Spleen (tissue), 11 donors: ENCODE measurements around the gene USB1. TPM values are rescaled to one million over a fixed set of nuclear protein-coding genes. Genes with fewer than 3 reads are reported as not detected.

Source experiments
- DNase-seq: peaks from one replicate; pipeline ENCODE4 v3.0.0-alpha.2; 2020
- H3K27ac ChIP-seq, 8 donors: fragments of 200-600 bp; sonication (generic) in 7 of 8; 1 replicate in 4 of 8; 2 replicates in 4 of 8; pipeline versions ENCODE4 v1.5.0 to v1.8.0; 2016 to 2021; ENCODE audit warnings: inconsistent platforms in 4 of 8, mild to moderate bottlenecking in 4 of 8, moderate library complexity in 1 of 8
- H3K27me3 ChIP-seq, 7 donors: fragments of 200-600 bp; sonication (generic) in 6 of 7; replicated peaks in 1 of 7; 1 replicate in 4 of 7; 2 replicates in 3 of 7; pipeline versions ENCODE4 v1.5.0 to v1.8.0; 2016 to 2021; ENCODE audit warnings: inconsistent platforms in 3 of 7, mild to moderate bottlenecking in 1 of 7
- H3K36me3 ChIP-seq, 6 donors: fragments of 200-600 bp; sonication (generic) in 5 of 6; 1 replicate in 4 of 6; 2 replicates in 2 of 6; pipeline versions ENCODE4 v1.5.0 to v1.8.0; 2016 to 2021; ENCODE audit warnings: inconsistent platforms in 2 of 6
- H3K4me1 ChIP-seq, 6 donors: fragments of 200-600 bp; sonication (generic) in 5 of 6; 1 replicate in 3 of 6; 2 replicates in 3 of 6; pipeline versions ENCODE4 v1.5.0 to v1.8.0; 2016 to 2021; ENCODE audit warnings: inconsistent platforms in 3 of 6
- H3K4me3 ChIP-seq, 8 donors: fragments of 200-600 bp; sonication (generic) in 7 of 8; 1 replicate in 4 of 8; 2 replicates in 4 of 8; pipeline versions ENCODE4 v1.5.0 to v1.8.0; 2016 to 2021; ENCODE audit warnings: inconsistent platforms in 4 of 8, mild to moderate bottlenecking in 4 of 8, moderate library complexity in 2 of 8
- H3K9me3 ChIP-seq, 8 donors: fragments of 200-600 bp; sonication (generic) in 7 of 8; 1 replicate in 4 of 8; 2 replicates in 4 of 8; pipeline versions ENCODE4 v1.5.0 to v1.8.0; 2016 to 2021; ENCODE audit warnings: inconsistent platforms in 4 of 8
- POLR2A ChIP-seq, 3 donors: fragments of 450-650 bp; IDR thresholded peaks; one replicate each; pipeline ENCODE4 v1.5.1; 2017; ENCODE audit warnings: antibody characterized with exemption in 3 of 3, mild to moderate bottlenecking in 1 of 3
- POLR2AphosphoS5 ChIP-seq, 3 donors: sonication (generic); formaldehyde crosslinking; IDR thresholded peaks; one replicate each; pipeline ENCODE4 v1.5.1; 2017; ENCODE audit warnings: antibody characterized with exemption in 3 of 3
- WGBS, 5 donors: extraction: QIAGEN DNeasy Blood & Tissue Kit in 3 of 5; methylation state at CpG; one replicate each; pipeline versions ENCODE4 v1.1.5 to v1.1.7; 2013 to 2018; 5-methylcytosine and 5-hydroxymethylcytosine counted together
- intact Hi-C: fragments of 100-400 bp; cut with DNase I; formaldehyde crosslinking; loops from one replicate; pipeline ENCODE4 v1.15.0; 2023; ENCODE audit warnings: low total_unique reads
- polyA plus RNA-seq, 3 donors: library from polyadenylated mRNA; stranded (reverse); fragments of 200-250 nt; gene quantifications; one replicate each; pipeline ENCODE4 v1.2.1, GENCODE V29; 2013
- total RNA-seq, 7 donors: library from RNA; depleted of rRNA in 3 of 7; stranded (reverse); fragments of >200 nt in 3 of 7; fragmentation: NEBNext Ultra II Directional in 4 of 7; extraction: Animal tissue kit (Norgen Biotek cat#: 25700) in 4 of 7; gene quantifications; one replicate each; pipeline versions ENCODE4 v1.1.0 to v1.2.1, GENCODE V29; 2016 to 2021
- TF ChIP-seq, protein P1 (sequence below), 11 experiments: fragments of 200-600 bp in 7 of 11; fragments of 450-650 bp in 4 of 11; sonication (generic) in 4 of 11; IDR thresholded peaks in 8 of 11; conservative IDR thresholded peaks in 3 of 11; 1 replicate in 7 of 11; 2 replicates in 4 of 11; pipeline versions ENCODE4 v1.4.0 to v1.8.0; 2016 to 2021; ENCODE audit warnings: antibody characterized with exemption in 11 of 11, inconsistent platforms in 4 of 11, mild to moderate bottlenecking in 1 of 11
- donor health status: healthy with polysubstance abuse.
- donor health status: DM: no; HTN: no; CAD: no; lungs with moderate emphysema.
- donor health status: DM: no; HTN: no; CAD: no.
- donor health status: Bipolar disorder and iron deficiency.
- donor health status: healthy.
- donor health status: DM: no; HTN: no; CAD: no.
- donor health status: DM: yes; HTN: yes; CAD: no.

The USB1 gene
- total and polyA plus RNA-seq, 10 donors = 17.7 to 78.4 (median 46.9) TPM

DNA sequence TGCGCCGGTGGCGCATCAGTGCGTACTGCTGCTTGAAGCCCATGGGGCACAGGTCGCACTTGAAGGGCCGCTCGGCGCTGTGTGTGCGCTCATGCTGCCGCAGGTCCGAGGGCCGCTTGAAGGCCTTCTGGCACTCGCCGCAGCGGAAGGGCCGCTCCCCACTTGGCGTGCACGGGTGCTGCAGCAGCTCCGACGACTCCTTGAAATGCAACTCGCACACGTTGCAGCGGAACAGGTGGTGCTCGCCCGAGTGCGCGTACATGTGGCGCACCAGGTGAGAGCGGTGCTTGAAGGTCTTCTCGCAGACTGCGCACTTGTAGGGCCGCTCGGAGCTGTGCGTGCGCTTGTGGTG is 4.1 kb upstream of the USB1 start:
- H3K4me3 ChIP-seq = peak overlapping the region in 1 of 8 donors; percentile 88
- peak; percentile 82 for DNase-seq
- intact Hi-C loops = no loop called here
- 96 to 100% (median 97%) methylated on average over 19 to 35 of the region's 35 CpGs for WGBS, 5 donors
- peaks cover 21 to 87% (median 69%) of the 10 kb centered on the region in 6 donors for H3K4me1 ChIP-seq
- no peaks in the 10 kb centered on the region for H3K9me3 ChIP-seq
- H3K27me3 ChIP-seq = no peaks in the 10 kb centered on the region
- TF ChIP-seq, protein P1, sequence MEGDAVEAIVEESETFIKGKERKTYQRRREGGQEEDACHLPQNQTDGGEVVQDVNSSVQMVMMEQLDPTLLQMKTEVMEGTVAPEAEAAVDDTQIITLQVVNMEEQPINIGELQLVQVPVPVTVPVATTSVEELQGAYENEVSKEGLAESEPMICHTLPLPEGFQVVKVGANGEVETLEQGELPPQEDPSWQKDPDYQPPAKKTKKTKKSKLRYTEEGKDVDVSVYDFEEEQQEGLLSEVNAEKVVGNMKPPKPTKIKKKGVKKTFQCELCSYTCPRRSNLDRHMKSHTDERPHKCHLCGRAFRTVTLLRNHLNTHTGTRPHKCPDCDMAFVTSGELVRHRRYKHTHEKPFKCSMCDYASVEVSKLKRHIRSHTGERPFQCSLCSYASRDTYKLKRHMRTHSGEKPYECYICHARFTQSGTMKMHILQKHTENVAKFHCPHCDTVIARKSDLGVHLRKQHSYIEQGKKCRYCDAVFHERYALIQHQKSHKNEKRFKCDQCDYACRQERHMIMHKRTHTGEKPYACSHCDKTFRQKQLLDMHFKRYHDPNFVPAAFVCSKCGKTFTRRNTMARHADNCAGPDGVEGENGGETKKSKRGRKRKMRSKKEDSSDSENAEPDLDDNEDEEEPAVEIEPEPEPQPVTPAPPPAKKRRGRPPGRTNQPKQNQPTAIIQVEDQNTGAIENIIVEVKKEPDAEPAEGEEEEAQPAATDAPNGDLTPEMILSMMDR (IDR thresholded peaks at IDR 0.05 in 8 of 11, conservative IDR thresholded peaks at IDR 0.05 in 3 of 11) = no peak
- H3K27ac ChIP-seq = peak overlapping the region in 2 of 8 donors; percentile 96 to 98
- H3K36me3 ChIP-seq = peaks cover 7 to 52% (median 29%) of the 10 kb centered on the region in 6 donors

DNA sequence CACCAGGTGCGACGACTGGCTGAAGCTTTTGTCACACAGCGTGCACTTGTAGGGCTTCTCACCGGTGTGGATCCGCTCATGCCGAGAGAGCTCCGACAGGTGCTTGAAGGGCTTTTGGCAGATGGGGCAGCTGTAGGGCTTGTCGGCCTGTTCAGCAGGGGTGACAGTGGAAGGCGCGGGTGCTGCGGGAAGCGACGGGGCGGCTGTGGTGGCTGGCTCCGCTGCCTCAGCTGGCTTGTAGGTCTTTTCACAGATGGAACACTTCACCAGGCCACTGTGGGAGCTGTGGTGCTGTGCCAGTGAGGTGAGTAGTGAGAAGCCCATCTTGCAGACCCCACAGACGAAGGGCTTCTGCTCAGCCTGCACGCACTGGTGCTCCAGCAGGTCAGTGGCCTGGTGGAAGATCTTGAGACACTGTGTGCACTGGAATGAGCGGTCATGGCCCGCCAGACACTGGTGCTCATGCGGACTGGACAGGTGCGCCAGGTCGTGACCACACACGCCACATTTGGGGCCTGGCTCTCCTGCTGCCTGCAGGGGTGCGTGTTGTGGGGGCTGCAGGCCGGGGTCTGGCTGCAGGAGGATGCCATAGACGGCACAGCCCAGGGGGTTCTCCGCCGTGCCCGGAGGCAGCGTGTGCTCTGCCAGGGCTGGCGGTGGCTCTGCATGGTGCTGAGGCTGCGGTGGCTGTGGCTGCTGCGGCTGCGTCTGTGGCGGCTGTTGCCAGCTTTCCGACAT is 3.5 kb upstream of the USB1 start:
- 93 to 98% (median 95%) methylated on average over 32 to 36 of the region's 36 CpGs for WGBS, 5 donors
- Histone ChIP-seq H3K27ac (peak overlapping the region in 7 of 8 donors; percentile 90 to 98 (median 96)), H3K27me3 (no peaks in the 10 kb centered on the region), H3K4me1 (peaks cover 21 to 93% (median 71%) of the 10 kb centered on the region in 6 donors), H3K36me3 (peaks cover 7 to 55% (median 30%) of the 10 kb centered on the region in 6 donors), H3K9me3 (no peaks in the 10 kb centered on the region), H3K4me3 (peak overlapping the region in 2 of 8 donors; percentile 77 to 88)
- TF ChIP-seq POLR2AphosphoS5 (IDR thresholded peaks at IDR 0.05) (peak in 1 of 3 donors; percentile 15), POLR2A (IDR thresholded peaks at IDR 0.05) (no peak)
- TF ChIP-seq, protein P1 (IDR thresholded peaks at IDR 0.05 in 8 of 11, conservative IDR thresholded peaks at IDR 0.05 in 3 of 11) = no peak
- DNase-seq = peak; percentile 81
- intact Hi-C loops = no loop called here

DNA sequence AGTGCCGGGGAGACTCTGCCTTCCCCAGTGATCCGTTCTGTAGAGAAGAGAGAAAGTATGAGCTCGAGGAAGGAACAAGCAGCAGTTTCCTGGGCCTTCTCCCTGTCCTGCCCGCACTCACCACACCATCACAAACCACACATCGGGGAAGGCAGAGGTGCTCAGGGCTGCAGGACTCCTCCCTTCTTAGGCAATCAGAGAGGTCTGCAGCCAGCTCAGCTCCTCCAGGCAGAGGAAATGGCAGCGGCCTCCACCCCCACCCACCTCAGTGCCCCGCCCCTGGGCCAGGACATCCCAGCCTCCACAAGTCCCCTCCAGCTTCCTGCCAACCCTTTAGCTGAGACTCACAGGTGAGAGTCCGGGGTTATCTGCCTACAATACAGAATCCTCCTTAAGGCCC is 2.7 kb upstream of the USB1 start:
- peak overlapping the region in 3 of 8 donors; percentile 77 to 88 (median 77) for H3K4me3 ChIP-seq
- H3K27me3 ChIP-seq = no peaks in the 10 kb centered on the region
- H3K27ac ChIP-seq = peak overlapping the region; percentile 19 to 98 (median 96)
- H3K4me1 ChIP-seq = peaks cover 21 to 93% (median 70%) of the 10 kb centered on the region in 6 donors
- DNase-seq = peak; percentile 90
- no peaks in the 10 kb centered on the region for H3K9me3 ChIP-seq
- intact Hi-C loops = no loop called here
- H3K36me3 ChIP-seq = peaks cover 7 to 56% (median 36%) of the 10 kb centered on the region in 6 donors
- no peak for TF ChIP-seq POLR2A (IDR thresholded peaks at IDR 0.05)
- peak; percentile 20 to 52 (median 48) for TF ChIP-seq POLR2AphosphoS5 (IDR thresholded peaks at IDR 0.05)
- TF ChIP-seq, protein P1 (IDR thresholded peaks at IDR 0.05 in 8 of 11, conservative IDR thresholded peaks at IDR 0.05 in 3 of 11) = peak in 1 of 11 experiments; percentile 10
- WGBS, 5 donors = 29 to 54% (median 50%) methylated on average over 8 of the region's 8 CpGs

DNA sequence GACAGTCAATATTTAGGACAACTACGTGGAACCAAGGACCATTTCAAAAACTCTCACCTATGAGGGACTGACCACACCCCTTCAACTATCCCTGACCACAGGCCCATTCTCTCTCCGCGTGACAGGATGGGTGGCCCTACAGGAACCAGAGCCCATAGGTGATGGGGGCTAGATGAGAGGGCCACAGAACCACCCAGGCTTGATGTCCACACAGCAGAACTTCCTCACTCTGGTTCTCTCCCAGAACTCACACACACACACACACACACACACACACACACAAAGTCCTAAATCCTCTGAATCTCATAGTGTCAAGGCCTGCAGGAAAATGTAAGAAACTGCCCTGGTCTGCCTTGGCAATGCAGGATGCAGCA is 2.2 kb upstream of the USB1 start:
- WGBS, 5 donors = 43 to 80% (median 57%) methylated on average over 3 of the region's 3 CpGs
- H3K4me3 ChIP-seq = peak overlapping the region in 5 of 8 donors; percentile 67 to 88 (median 77)
- TF ChIP-seq POLR2AphosphoS5 (IDR thresholded peaks at IDR 0.05) (no peak), POLR2A (IDR thresholded peaks at IDR 0.05) (no peak)
- TF ChIP-seq, protein P1 (IDR thresholded peaks at IDR 0.05 in 8 of 11, conservative IDR thresholded peaks at IDR 0.05 in 3 of 11) = no peak
- no peaks in the 10 kb centered on the region for H3K9me3 ChIP-seq
- H3K27me3 ChIP-seq = no peaks in the 10 kb centered on the region
- peaks cover 7 to 54% (median 36%) of the 10 kb centered on the region in 6 donors for H3K36me3 ChIP-seq
- H3K27ac ChIP-seq = peak overlapping the region; percentile 19 to 98 (median 96)
- peaks cover 21 to 93% (median 67%) of the 10 kb centered on the region in 6 donors for H3K4me1 ChIP-seq
- intact Hi-C loops = no loop called here
- DNase-seq = peak; percentile 79
